ENCODE results near the gene STUB1.

Gene STUB1

DNA sequence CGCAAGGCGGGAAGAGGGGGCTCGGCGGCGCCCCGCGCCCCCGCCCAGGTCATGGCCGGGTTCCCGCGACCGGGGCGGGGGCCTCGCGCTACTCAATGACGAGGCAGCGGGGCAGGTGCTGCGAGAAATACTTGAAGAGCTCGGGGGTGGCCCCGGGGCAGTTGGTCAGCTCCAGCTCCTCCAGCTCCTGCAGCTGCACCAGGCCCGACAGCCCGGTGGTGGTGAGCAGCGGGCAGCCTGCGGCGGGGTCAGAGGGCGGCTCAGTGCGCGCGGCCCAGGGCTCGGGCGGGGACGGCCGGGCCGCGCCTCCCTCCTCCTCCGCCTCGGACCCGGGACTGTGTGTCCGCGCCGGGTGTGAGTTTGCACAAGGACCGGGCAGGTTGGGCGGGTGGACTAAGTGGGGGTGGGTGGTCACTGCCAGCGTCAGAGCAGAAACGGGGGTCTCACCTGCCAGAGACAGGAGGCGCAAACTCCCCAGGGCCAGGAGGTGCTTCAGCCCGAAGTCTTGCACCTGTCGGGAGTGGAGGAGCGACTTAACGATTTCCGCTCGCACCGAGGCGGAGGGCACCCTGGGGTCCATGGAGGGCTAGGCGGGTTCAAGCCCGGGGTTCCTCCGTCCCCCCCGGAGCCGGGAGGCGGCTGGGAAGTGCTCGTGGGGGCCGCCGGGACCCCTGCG is 14.1 kb downstream of the STUB1 start:
- no peak for DNase-seq (ENCODE audit: low read depth in 3 of 3)

DNA sequence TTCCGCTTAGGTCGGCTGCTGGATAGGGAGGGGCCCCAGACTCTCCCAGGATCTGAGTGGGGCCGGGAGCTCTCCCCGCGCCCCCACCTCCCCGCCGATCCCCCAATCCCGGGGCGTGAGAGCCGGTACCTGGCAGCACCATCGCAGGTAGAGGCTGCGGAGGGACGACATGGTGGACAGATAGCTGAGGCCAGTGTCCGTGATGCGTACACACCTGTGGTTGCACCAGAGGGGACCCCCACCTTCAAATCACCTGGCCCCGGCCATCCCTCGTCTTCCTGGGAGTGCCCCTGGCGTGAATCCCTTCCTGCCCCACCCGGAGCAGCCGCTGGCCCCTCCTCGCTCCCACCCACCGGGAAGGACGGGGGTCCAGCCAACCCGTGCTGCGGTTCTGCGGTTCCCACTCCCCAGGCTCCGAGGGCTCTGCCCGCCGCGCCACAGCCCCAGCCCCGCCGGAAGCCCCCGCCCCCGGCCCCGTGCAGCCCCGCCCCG is 14.7 kb downstream of the STUB1 start:
- DNase-seq (ENCODE audit: low read depth in 3 of 3), result no peak

DNA sequence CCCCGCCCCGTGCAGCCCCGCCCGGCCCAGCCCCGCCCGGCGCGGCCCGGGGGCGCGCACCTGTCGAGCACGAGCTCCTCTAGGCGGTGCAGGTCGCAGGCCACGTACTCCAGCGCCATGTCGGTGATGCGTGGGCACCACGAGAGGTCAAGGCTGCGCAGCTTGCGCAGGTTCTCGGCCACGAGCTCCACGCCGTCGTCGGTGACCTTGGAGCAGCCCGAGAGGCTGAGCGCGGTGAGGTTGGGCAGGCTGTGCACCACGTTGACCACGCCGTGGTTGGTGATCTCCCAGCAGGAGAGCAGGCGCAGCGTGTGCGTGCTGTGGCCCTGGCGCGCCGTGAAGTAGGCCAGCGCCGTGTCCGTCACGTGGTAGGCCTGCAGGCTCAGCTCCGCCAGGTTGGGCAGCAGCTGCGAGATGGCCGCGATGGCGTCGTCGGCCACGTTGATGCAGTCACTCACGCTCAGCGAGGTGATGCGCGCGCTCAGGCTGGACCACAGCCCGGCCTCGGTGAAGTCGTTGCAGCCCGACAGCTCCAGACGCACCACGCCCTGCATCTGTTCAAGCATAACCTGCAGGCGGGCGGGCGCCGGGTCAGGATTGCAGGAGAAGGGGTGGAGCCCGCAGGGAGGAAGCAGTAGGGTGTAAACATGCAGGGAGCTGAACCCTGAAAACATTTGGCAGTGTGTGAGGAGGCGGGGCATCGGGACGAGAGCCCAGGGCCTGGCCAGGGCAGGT is 15.3 kb downstream of the STUB1 start:
- DNase-seq (ENCODE audit: low read depth in 3 of 3), result peak in 2 of 3 experiments; percentile 48 to 69

DNA sequence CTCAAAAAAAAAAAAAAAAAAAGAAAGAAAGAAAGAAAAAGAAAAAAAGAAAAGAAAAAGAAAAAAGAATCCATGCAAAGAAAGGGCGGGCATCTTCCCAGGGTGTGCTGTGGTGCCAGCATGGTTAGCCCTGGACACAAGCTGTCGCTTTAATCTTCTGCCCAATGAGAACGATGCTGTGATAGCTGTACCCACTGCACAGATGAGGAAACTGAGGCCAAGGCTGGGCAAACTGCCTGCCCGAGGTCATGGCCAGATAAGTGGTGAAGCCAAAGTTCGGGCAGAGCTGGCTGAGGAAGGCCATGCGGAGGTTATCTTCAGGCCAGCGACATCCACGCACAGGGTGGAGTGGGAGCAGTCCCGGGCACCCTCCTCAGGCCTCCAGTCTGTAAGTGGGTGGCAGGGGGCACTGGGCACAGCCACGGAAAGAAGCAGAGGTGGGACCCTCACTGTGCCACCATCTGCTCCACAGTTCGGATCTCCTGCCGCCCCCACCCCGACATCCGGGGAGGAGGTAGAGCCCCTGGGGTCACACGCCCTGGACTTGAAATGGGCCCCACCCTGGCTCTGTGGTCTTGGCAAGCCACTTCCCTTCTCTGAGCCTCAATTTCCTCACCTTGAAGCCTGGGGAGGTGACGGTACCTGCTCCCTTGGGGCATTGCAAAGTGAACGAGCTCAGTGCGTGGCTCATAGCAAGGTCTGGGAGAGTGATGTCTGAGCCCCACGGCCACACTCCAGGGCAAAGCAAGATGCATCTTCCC is 18.9 kb downstream of the STUB1 start:
- no peak for DNase-seq (ENCODE audit: low read depth in 3 of 3)

DNA sequence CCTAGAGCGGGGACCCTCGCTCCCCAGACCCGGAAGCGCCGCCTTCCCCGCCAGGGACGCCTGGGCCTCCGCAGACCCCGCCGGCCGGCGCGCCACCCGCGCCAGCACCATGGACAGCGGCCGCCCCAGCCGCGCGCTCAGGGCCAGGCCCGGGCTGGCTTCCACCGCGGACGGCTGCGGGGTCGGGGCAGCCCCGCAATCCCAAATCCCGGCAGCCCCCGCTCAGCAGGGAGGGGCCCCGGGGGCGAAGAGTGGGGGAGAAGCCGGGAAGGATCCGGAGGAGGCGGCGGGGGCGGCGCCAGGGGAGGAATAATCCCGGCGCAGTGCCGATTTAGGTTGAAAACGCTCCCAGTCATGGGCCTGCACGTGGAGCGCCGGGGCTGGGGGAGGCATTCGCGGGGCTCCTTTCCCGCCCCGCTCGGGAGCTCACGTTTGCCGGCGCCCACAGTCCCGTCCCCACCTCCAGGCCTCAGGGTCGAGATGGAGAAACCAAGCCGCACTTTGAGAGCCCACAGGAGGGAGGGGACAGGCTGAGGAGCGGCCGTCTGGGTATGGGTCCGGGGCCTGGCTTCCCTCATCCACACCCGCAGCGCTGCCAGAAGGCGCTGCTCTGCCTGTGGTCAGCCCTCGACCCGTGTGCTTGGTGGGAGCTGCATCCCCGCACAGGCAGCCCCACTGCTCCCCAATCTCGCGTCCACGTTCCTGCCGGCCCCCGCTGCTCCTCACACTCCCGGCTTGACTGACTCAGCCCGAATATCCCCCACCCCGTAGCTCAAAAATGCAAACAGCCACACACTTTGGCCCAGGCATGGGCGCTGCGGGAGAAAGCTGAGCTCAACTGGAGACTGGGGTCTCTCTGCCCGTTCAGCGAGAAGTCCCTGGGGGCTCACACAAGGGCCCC is 20.7 kb downstream of the STUB1 start:
- no peak for DNase-seq (ENCODE audit: low read depth in 3 of 3)

DNA sequence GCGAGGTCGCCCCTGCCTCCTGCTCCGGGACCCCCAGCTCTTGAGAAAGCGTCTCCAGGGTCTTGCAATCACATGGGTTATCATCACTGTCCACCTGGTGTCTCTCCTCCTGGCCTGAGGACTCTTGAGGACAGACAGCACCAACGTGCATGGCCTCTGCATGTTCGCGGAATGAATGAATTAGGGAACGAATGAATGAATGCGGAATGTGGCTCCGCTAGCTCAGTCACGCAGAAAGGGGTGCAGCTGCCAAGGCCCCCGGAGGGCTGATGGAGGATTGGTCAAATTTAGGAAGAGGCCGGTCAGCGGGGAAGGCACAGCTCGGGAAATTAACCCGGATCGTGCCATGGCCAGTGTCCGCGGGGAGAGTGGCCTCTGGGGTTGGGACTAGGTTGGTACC is 22.1 kb downstream of the STUB1 start:
- DNase-seq (ENCODE audit: low read depth in 3 of 3), result no peak

DNA sequence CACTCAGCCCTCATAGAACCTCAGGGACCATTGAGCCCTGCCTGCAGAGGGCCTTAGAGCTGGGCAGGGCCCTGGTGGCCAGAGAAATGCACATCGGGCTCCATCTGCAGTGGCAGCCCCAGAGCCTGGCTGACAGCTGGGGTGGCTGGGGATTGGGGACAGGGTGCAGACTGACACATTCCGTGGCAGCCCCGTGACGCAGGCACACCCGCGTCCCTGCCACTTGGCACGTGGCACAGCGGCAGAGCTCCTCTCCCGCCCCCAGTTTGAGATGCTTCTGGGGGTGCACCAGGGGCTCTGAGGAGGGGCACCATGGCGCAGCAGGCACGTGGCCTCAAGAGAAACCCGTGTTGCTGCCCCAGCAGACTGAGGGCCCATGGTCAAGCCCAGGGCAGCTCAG is 23.2 kb downstream of the STUB1 start:
- no peak for DNase-seq (ENCODE audit: low read depth in 3 of 3)

DNA sequence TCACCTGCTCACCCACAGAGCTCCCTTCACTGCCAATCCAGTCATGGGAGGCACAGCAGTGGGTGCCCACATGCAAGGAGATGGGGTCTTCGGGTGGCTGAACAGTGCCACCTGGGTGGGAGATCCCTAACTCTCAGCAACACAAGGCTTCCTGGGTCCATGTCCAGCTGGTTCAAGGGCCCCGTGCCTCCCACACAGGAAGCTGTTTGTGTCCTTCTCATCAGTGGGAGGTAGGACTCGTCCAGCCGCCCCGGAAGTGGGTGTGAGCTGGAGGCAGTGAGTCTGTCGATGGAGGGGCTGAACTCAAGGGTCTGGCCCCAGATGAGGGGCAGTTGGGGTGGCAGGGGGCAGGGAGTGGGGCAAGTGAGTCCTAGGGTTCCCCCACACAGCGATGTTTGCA is 23.8 kb downstream of the STUB1 start:
- no peak for DNase-seq (ENCODE audit: low read depth in 3 of 3)

DNA sequence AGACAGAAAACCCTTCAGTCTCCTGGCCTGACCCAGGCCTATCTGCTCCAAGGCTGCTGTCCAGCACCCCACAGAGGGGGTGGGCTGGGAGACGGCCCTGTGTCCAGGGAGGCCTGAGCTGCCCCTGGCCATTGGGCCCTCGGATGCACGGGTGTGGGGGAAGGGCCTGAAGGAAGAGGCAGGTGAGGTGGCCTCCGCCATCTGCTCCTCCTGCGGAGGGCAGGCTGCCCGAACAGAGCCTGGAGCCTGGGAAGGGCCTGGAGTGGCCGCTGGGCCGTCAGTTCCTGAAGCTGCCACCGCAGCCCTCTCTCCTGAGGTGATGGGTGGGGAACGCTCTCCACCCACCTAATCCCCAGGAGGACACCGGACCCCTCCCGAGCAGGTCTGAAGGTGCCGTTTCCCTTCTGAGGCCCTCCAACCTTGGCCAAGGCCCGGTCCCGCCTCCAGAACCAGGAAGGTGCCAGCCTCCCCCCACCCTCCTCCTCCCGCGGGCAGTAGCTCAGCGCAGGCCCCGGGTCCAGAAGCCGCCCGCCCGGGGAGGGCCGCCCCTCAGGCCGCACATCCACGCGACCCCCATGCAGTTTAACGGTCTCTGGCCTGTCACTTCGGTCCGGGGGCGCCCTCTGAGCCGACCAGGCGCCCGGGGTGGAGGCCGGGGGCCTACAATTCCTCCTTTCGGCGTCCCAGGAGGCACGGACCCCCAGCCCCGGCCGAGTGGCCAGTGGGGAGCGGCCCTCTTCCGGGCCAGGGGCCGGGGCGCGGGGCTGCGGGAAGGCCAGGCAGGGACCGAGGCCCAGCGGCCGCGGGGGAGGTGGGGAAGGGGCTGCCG is 24.6 kb downstream of the STUB1 start:
- no peak for DNase-seq (ENCODE audit: low read depth in 3 of 3)

DNA sequence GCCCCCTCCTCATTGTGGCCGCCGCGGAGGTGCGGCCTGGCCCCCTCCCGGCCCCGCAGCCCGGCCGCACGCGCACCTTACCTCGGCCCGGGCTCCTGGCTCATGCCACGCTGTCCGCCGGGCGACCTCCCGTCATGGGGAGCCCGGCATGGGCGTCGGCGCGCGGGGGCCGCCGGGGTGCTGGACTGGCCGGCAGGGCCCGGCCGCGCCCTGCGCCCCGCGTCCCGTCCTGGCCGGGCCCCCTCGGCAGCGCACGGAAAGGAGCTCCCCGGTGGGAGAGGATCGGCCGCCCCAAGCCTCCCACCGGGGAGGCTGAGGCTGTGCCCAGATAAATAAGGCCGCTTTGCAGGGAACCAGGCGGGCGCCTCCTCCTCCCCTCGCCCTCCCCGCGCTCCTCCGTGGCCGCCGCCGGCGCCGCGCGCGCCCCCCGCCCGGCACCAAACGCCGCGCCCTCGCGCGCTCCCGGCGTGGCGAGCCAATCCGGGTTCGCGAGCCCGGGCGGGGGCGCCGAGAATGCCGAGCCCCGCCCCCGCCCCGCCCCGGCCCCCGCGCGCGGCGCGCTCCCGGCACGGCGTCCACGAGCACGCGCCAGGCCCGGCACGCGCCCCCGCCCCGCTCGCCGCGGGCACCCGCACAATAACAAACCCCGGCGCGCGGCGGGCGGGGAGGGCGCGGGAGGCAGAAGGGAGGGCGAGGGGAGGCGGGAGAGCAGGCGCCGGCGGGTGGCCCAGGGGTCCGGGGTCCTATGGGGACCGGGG is 25.4 kb downstream of the STUB1 start, which contains the start of gene FBXL16:
Gene FBXL16 (minus strand): TSS at position 371 of the 758 bp plus-strand sequence. CDS start 8,396 bp downstream, outside the sequence.
- DNase-seq (ENCODE audit: low read depth in 3 of 3), result no peak

DNA sequence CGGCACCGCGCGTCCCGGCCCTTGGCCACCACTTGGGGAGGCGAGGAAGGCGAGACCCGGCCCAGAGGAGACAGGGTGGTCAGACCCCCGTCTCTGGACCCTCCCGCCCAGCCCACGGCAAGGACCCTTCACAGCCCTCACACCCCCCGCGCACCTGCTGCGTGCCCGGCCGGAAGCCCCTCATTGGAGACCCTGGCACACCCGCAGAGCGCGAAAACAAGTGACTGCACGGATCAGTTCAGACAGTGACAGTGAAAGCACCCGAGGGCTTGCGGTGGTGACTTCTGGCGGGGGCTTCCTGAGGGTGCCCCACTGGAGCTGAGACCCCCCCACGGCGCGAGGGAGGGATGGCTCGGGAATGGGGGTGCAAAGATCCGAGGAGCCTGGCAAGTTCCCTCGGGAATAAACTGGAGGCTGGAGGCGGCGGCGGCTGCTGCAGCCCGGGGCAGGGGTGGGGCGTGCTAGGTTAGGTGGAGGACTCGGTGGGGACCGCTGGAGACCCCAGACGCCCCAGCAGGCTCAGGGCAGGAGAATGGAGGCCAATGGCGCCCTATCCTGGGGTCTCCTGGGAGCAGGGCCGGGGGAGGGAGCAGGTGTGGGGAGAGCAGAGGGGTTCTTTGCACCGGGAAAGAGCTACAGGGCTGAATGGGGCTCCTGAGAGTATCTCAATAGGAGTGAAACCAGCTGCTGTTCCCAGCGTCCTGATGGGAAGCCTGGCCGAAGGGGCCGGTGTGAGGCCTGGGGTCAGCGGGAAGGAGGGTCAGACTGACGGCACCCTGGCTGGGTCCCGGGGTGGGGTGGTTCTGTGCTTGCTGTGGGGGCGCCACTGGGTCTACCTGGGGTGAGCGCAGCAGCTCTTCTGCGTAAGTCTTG is 26.2 kb downstream of the STUB1 start:
- DNase-seq (ENCODE audit: low read depth in 3 of 3), result no peak

DNA sequence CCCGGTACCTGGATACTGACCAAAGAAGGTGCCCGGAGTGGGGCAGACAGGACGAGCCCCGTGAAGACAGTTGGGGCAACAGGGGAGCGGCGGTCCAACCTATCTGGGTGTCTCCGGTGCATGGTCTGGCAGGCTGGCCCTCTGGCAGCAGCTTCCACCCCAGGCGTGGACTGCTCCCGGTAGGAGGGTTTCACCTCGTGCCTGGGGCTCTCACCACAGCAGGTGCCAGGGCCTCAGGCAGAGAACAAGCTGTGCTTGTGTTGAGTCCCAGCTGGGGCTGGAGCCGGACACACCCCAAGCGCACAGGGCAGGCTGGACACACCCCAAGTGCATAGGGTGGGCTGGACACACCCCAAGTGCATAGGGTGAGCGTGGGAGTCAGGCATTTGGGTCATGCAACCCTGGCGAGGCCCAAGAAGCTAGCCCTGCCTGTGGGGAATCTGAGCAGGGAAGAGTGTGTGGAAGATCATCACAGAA is 26.9 kb downstream of the STUB1 start:
- DNase-seq (ENCODE audit: low read depth in 3 of 3), result no peak

DNA sequence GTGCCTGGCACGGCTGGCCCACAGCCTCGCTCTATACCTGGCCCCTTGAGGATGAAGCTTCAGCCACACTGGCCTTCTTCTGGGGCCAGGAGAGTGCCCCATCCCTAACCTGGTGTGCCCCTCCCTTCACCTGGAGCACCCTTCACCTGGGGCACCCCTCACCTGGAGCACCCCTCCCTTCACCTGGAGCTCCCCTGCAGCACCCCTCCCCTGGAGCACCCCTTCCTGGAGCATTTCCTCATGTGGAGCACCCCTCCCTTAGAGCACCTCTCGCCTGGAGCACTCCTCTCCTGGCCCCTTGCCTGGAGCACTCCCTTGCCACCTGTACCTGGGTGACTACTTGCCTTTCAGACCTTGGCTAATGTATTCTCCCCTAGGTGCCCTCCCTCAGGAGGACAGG is 27.8 kb downstream of the STUB1 start:
- no peak for DNase-seq (ENCODE audit: low read depth in 3 of 3)

DNA sequence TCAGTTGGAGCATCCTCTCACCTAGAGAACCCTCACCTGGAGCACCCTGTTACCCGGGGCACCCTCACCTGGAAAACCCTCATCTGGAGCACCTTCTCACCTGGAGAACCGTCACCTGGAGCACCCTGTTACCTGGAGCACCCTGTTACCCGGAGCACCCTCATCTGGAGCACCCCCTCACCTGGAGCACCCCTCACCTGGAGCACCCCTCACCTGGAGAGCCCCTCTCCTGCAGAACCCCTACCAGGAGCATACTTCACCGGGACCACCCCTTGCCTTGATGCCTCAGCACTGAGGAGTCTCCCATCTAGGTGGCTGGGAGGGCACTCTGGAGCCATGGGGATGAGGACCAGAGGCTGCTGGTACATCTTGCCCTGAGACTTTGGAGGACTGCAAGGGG is 28.7 kb downstream of the STUB1 start:
- no peak for DNase-seq (ENCODE audit: low read depth in 3 of 3)

DNA sequence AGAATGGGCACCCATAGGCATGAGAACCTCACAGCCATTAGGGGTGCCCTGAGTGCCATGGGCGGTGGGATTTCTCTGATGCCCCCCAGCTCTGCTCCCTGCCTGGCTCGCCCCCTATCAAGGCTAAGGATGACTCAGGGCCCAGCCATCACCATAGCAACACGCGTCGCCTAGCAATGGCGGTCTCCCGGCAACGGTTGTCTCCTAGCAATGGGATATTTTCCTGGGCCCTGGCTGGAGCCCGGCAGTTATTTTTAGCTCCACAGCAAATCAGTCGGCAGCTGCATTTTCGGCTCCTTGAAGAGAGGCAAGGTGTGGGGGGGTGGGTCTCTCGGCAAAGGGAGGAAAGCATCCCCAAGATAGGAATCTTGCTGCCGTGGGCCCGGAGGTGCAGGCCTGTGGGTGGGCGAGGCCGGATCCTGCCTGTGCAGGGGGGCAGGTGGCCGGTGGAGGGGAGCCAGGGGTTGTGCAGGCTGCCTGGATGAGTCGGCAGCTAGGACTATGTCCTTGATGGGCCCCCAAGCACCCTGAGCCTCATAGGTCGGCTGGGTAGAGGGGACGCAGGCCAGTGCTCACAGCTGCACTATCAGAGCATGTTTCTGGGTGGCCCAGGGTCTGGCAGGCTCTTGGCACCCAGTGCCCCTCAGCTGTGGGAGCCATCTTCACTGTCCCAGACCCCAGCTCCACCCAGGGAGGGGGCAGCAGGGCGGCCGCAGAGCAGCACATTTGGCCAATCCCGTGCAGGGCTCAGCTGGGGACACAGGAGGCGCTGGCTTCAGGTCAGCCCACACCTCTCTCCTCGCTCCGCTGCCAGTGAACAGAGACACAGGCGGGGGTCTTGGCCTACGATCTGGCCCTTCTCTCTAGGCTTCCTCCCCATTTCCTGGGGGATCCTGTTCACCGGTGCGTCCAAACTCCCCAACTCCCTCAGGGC is 29.6 kb downstream of the STUB1 start:
- DNase-seq (ENCODE audit: low read depth in 3 of 3), result no peak

DNA sequence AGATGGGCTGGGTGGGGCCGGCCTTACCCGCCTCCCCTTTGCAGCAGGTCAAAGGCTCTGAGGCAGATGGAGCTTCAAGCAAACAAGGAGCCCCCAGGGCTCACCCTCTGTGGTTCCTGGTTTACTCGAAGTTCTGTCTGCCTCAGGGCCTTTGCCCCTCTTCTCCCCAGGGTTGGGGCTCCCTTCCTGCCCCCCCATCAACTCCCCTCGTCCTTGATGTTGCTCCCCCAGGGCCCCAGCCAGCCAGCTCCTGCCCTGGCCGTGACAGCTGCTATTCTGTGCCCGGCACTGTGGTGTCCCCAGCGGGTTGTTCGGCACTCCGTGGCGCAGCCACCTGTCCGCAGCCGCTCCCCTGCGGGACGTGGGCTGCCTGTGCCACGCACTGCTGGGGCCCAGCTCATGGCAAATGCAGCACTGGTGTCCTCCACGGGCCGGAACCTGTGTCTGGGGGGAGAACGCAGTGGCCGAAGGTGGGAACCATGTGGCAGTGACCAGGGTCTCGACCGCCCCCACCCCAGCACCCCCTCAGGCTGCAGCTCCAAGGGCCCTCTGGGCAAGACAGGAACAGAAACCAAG is 30.4 kb downstream of the STUB1 start:
- DNase-seq (ENCODE audit: low read depth in 3 of 3), result no peak

DNA sequence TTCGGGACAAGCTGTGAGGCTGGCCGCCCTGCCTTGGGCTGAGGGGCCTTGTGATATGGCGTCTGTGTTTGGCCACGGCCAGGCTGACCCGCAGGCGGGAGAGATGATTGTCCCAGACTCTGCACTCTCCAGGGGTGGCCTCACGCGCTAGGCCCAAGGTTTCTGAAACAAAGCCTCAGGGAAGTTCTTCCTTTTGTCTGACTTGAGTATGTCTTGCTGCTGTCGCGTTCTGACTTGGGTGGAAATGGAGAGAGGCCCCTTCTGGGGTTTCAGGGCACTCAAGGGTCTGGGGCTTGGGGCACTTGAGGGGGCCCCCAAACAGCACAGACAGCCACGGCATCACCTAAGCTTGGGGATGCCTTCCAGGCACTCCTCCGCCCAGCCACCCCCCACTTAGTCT is 30.9 kb downstream of the STUB1 start:
- no peak for DNase-seq (ENCODE audit: low read depth in 3 of 3)
